ENCODE results near the gene TNS3.

GRCh38 chr7:47231032-47231431, 350.9 kb downstream of the TNS3 start:
- no peak for TF ChIP-seq CTCF (IDR thresholded peaks at IDR 0.05)
- no peak for TF ChIP-seq EZH2 (IDR thresholded peaks at IDR 0.05; ENCODE audit: borderline replicate concordance, insufficient read depth, low read depth, low read length, poor library complexity, severe bottlenecking)

All from B cell (primary cell).